ENCODE measurements around the gene TECPR2. TPM values are rescaled to one million over a fixed set of nuclear protein-coding genes. Genes with fewer than 3 reads are reported as not detected.
"Not testable (repeated sequence)": the region's sequence is repeated elsewhere in the genome, so short reads cannot be mapped to it uniquely, and the experiment has no call there.

TECPR2 gene
- total and polyA plus RNA-seq, 4 donors: 2.0 to 12.6 (median 5.2) TPM

GRCh38 chr14:102548616-102549240 lies 186.0 kb downstream of the TECPR2 start:
- Histone ChIP-seq H3K4me1 (ENCODE audit: control insufficient read depth in 4 of 4, insufficient read depth in 4 of 4, low read length in 3 of 4) (peaks cover 0 to 7% (median 1%) of the 10 kb centered on the region in 4 donors), H3K27me3 (ENCODE audit: control insufficient read depth in 4 of 4, insufficient read depth in 4 of 4, low read length in 3 of 4) (peaks cover 0 to 3% (median under 1%) of the 10 kb centered on the region in 4 donors), H3K9me3 (ENCODE audit: control insufficient read depth in 4 of 4, low read length in 3 of 4) (no peaks in the 10 kb centered on the region), H3K36me3 (ENCODE audit: control insufficient read depth in 4 of 4, insufficient read depth in 3 of 4, low read depth in 1 of 4, low read length in 3 of 4) (no peaks in the 10 kb centered on the region), H3K4me3 (ENCODE audit: low read depth in 1 of 3, low read length in 3 of 3) (no peak overlapping the region), H3K9ac (ENCODE audit: low read depth in 1 of 2, low read length in 2 of 2) (no peak overlapping the region), H3K27ac (ENCODE audit: low read depth in 1 of 2, low read length in 2 of 2) (no peak overlapping the region)
- 55% methylated on average over 3 of the region's 3 CpGs for WGBS
- no peak for DNase-seq (ENCODE audit: low spot score)
- no peak for TF ChIP-seq HNF4G (IDR thresholded peaks at IDR 0.05)
- no peak for TF ChIP-seq NR2F2 (IDR thresholded peaks at IDR 0.05)
- no peak for TF ChIP-seq FOXA2 (IDR thresholded peaks at IDR 0.05)
- TF ChIP-seq ATF3 (IDR thresholded peaks at IDR 0.05): no peak
- TF ChIP-seq, protein P1, sequence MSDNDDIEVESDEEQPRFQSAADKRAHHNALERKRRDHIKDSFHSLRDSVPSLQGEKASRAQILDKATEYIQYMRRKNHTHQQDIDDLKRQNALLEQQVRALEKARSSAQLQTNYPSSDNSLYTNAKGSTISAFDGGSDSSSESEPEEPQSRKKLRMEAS (IDR thresholded peaks at IDR 0.05): no peak
- TF ChIP-seq EGR1 (IDR thresholded peaks at IDR 0.05; ENCODE audit: low read depth in 2 of 2): no peak
- TF ChIP-seq RAD21 (IDR thresholded peaks at IDR 0.05): no peak
- TF ChIP-seq, protein P2, sequence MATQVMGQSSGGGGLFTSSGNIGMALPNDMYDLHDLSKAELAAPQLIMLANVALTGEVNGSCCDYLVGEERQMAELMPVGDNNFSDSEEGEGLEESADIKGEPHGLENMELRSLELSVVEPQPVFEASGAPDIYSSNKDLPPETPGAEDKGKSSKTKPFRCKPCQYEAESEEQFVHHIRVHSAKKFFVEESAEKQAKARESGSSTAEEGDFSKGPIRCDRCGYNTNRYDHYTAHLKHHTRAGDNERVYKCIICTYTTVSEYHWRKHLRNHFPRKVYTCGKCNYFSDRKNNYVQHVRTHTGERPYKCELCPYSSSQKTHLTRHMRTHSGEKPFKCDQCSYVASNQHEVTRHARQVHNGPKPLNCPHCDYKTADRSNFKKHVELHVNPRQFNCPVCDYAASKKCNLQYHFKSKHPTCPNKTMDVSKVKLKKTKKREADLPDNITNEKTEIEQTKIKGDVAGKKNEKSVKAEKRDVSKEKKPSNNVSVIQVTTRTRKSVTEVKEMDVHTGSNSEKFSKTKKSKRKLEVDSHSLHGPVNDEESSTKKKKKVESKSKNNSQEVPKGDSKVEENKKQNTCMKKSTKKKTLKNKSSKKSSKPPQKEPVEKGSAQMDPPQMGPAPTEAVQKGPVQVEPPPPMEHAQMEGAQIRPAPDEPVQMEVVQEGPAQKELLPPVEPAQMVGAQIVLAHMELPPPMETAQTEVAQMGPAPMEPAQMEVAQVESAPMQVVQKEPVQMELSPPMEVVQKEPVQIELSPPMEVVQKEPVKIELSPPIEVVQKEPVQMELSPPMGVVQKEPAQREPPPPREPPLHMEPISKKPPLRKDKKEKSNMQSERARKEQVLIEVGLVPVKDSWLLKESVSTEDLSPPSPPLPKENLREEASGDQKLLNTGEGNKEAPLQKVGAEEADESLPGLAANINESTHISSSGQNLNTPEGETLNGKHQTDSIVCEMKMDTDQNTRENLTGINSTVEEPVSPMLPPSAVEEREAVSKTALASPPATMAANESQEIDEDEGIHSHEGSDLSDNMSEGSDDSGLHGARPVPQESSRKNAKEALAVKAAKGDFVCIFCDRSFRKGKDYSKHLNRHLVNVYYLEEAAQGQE (IDR thresholded peaks at IDR 0.05): no peak
- TF ChIP-seq YY1 (IDR thresholded peaks at IDR 0.05): no peak
- no peak for TF ChIP-seq SP1 (IDR thresholded peaks at IDR 0.05)
- no peak for TF ChIP-seq RXRA (IDR thresholded peaks at IDR 0.05)
- TF ChIP-seq HNF4A (conservative IDR thresholded peaks at IDR 0.05): no peak
- TF ChIP-seq FOXA1 (IDR thresholded peaks at IDR 0.05): no peak
- TF ChIP-seq, protein P3, sequence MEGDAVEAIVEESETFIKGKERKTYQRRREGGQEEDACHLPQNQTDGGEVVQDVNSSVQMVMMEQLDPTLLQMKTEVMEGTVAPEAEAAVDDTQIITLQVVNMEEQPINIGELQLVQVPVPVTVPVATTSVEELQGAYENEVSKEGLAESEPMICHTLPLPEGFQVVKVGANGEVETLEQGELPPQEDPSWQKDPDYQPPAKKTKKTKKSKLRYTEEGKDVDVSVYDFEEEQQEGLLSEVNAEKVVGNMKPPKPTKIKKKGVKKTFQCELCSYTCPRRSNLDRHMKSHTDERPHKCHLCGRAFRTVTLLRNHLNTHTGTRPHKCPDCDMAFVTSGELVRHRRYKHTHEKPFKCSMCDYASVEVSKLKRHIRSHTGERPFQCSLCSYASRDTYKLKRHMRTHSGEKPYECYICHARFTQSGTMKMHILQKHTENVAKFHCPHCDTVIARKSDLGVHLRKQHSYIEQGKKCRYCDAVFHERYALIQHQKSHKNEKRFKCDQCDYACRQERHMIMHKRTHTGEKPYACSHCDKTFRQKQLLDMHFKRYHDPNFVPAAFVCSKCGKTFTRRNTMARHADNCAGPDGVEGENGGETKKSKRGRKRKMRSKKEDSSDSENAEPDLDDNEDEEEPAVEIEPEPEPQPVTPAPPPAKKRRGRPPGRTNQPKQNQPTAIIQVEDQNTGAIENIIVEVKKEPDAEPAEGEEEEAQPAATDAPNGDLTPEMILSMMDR (IDR thresholded peaks at IDR 0.05; ENCODE audit: low read depth, low read length, missing input control): no peak
- no peak for TF ChIP-seq TAF1 (conservative IDR thresholded peaks at IDR 0.05)
- TF ChIP-seq JUND (IDR thresholded peaks at IDR 0.05): no peak

- not testable (repeated sequence) for H3K27ac ChIP-seq (ENCODE audit: low read depth in 1 of 2, low read length in 2 of 2); H3K36me3 ChIP-seq (ENCODE audit: control insufficient read depth in 4 of 4, insufficient read depth in 3 of 4, low read depth in 1 of 4, low read length in 3 of 4); H3K9me3 ChIP-seq (ENCODE audit: control insufficient read depth in 4 of 4, low read length in 3 of 4); DNase-seq (ENCODE audit: low spot score); H3K27me3 ChIP-seq (ENCODE audit: control insufficient read depth in 4 of 4, insufficient read depth in 4 of 4, low read length in 3 of 4); H3K4me1 ChIP-seq (ENCODE audit: control insufficient read depth in 4 of 4, insufficient read depth in 4 of 4, low read length in 3 of 4); H3K4me3 ChIP-seq (ENCODE audit: low read depth in 1 of 3, low read length in 3 of 3); H3K9ac ChIP-seq (ENCODE audit: low read depth in 1 of 2, low read length in 2 of 2)
- 72% methylated on average over 3 of the region's 3 CpGs for WGBS
These were observed 188.2 kb downstream of the TECPR2 start for GRCh38 chr14:102550927-102551401.

Small RNA genes within 50 kb of the gene (small RNA-seq; reads per million reads assigned to genes)
- not detected for gene MIR4309

Other genes with a start within 250 kb of the TECPR2 start
- gene WDR20, start 223.0 kb upstream of the TECPR2 start, total RNA-seq: 10 to 100 TPM; 15.3 to 18.5 TPM
- gene WDR20, start 223.0 kb upstream of the TECPR2 start, polyA plus RNA-seq: 1 to 10 TPM; 6.5 to 6.8 TPM
- gene MOK, start 57.8 kb upstream of the TECPR2 start, total RNA-seq: 1 to 10 TPM; 2.4 to 6.4 TPM
- 1 to 10 TPM; 2.8 to 2.9 TPM for gene MOK, start 57.8 kb upstream of the TECPR2 start, polyA plus RNA-seq
- gene ZNF839, start 43.2 kb upstream of the TECPR2 start, total RNA-seq: 1 to 10 TPM; 5.3 to 5.6 TPM
- 1 to 10 TPM; 3.1 to 3.3 TPM for gene ZNF839, start 43.2 kb upstream of the TECPR2 start, polyA plus RNA-seq
- 10 to 100 TPM; 25.1 to 30.1 TPM for gene CINP, start 51 bp upstream of the TECPR2 start, total RNA-seq
- gene CINP, start 51 bp upstream of the TECPR2 start, polyA plus RNA-seq: 10 to 100 TPM; 30.3 to 34.6 TPM
- gene ANKRD9, start 146.8 kb downstream of the TECPR2 start, total RNA-seq: 10 to 100 TPM; 11.5 to 67.5 TPM
- gene ANKRD9, start 146.8 kb downstream of the TECPR2 start, polyA plus RNA-seq: 1 to 10 TPM; 1.5 to 3.6 TPM
- gene RCOR1, start 229.7 kb downstream of the TECPR2 start, total RNA-seq: 10 to 100 TPM in 1 of 2 donors, 1 to 10 TPM in 1; 6.9 to 17.0 TPM
- 1 to 10 TPM; 4.2 to 4.6 TPM for gene RCOR1, start 229.7 kb downstream of the TECPR2 start, polyA plus RNA-seq